Bone marrow (tissue), 2 donors: ENCODE data around the gene NEIL3.
"Not testable (repeated sequence)": the region's sequence is repeated elsewhere in the genome, so short reads cannot be mapped to it uniquely, and the experiment has no call there.

ENCODE experiments used
- DNase-seq, 2 donors: peaks; one replicate each; lab custom pipeline; 2025; lab: John Stamatoyannopoulos, UW

Gene NEIL3

GRCh38 chr4:177302371-177303100, 7.1 kb upstream of the NEIL3 start:
- DNase-seq: no peak

GRCh38 chr4:177304094-177304493, 5.6 kb upstream of the NEIL3 start:
- no peak for DNase-seq

GRCh38 chr4:177304864-177305263, 4.8 kb upstream of the NEIL3 start:
- DNase-seq: not testable (repeated sequence)

- DNase-seq: no peak
These were observed 1.5 kb upstream of the NEIL3 start for GRCh38 chr4:177308125-177308524.

GRCh38 chr4:177308847-177309521, 690 bp upstream of the NEIL3 start:
- DNase-seq: no peak

GRCh38 chr4:177311589-177311988, 1.9 kb downstream of the NEIL3 start:
- no peak for DNase-seq

- DNase-seq: no peak
These were observed 3.6 kb downstream of the NEIL3 start for GRCh38 chr4:177313263-177313662.

GRCh38 chr4:177315767-177316464, 6.2 kb downstream of the NEIL3 start:
- no peak for DNase-seq

GRCh38 chr4:177320721-177321120, 11.0 kb downstream of the NEIL3 start:
- no peak for DNase-seq

- DNase-seq: no peak
These were observed 12.0 kb downstream of the NEIL3 start for GRCh38 chr4:177321647-177322046.

GRCh38 chr4:177322266-177322665, 12.6 kb downstream of the NEIL3 start:
- DNase-seq: no peak

GRCh38 chr4:177322881-177323280, 13.2 kb downstream of the NEIL3 start:
- DNase-seq: no peak

- no peak for DNase-seq
These were observed 13.7 kb downstream of the NEIL3 start for GRCh38 chr4:177323416-177323815.

- DNase-seq: no peak
These were observed 22.4 kb downstream of the NEIL3 start for GRCh38 chr4:177332119-177332518.

GRCh38 chr4:177339477-177340374, 30.1 kb downstream of the NEIL3 start:
- DNase-seq: peak in 1 of 2 donors; percentile 44

- no peak for DNase-seq
These were observed 38.7 kb downstream of the NEIL3 start for GRCh38 chr4:177348348-177348747.

GRCh38 chr4:177349191-177349590, 39.5 kb downstream of the NEIL3 start:
- DNase-seq: no peak

GRCh38 chr4:177351622-177352244, 42.1 kb downstream of the NEIL3 start:
- DNase-seq: no peak

- DNase-seq: no peak
These were observed 46.5 kb downstream of the NEIL3 start for GRCh38 chr4:177356206-177356605.

GRCh38 chr4:177356921-177357320, 47.2 kb downstream of the NEIL3 start:
- no peak for DNase-seq

GRCh38 chr4:177367336-177367735, 57.7 kb downstream of the NEIL3 start:
- no peak for DNase-seq

- DNase-seq: no peak
These were observed 59.7 kb downstream of the NEIL3 start for GRCh38 chr4:177369372-177369771.
